ENCODE measurements around the gene TMEM163. TPM values are rescaled to one million over a fixed set of nuclear protein-coding genes. Genes with fewer than 3 reads are reported as not detected.

Gene TMEM163
- total RNA-seq, 1 experiment from 2014 or later, result 4.1 TPM

DNA sequence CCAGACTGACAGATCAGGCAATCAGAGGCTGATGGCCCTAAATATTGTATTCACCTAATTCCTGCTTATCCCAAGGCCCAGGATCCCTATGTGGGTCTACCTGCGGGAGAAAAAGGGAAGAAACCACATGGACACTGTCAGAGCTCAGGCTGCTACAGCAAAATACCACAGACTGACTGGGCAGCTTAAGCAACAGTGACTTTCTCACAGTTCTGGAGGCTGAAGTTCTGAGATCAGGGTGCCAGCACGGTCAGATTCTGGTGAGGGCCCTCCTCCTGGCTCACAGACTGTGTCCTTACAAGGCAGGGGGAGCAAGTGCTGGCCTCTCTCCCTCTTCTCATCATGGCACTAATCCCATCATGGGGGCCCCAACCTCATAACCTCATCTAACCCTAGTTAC, 181.7 kb downstream of the TMEM163 start:
- Mint-ChIP-seq H3K27me3 (ENCODE audit: insufficient read depth, unreplicated experiment) (no peaks in the 10 kb centered on the region), H3K36me3 (ENCODE audit: insufficient read depth, unreplicated experiment) (no peaks in the 10 kb centered on the region), H3K9me3 (ENCODE audit: unreplicated experiment) (no peaks in the 10 kb centered on the region), H3K4me1 (ENCODE audit: low read depth, unreplicated experiment) (no peaks in the 10 kb centered on the region), H3K4me3 (ENCODE audit: unreplicated experiment) (no peak overlapping the region), H3K27ac (ENCODE audit: unreplicated experiment) (no peak overlapping the region)
- ChIA-PET POLR2A (no interaction called here), CTCF (no interaction called here)
- Histone ChIP-seq H3K27me3 (replicated peaks; ENCODE audit: control insufficient read depth, insufficient read depth, low read length) (no peaks in the 10 kb centered on the region), H3K36me3 (ENCODE audit: control insufficient read depth, insufficient read depth, low read length) (no peaks in the 10 kb centered on the region), H3K4me1 (no peaks in the 10 kb centered on the region), H3K9me3 (no peaks in the 10 kb centered on the region), H3K4me3 (ENCODE audit: low read depth, low read length) (no peak overlapping the region)
- DNase-seq, result no peak
- no TSS peak for BruUV-seq (replicated peaks)
- intact Hi-C loops (cut with micrococcal nuclease; ENCODE audit: unreplicated experiment), result no loop called here
- TF ChIP-seq, protein P1, sequence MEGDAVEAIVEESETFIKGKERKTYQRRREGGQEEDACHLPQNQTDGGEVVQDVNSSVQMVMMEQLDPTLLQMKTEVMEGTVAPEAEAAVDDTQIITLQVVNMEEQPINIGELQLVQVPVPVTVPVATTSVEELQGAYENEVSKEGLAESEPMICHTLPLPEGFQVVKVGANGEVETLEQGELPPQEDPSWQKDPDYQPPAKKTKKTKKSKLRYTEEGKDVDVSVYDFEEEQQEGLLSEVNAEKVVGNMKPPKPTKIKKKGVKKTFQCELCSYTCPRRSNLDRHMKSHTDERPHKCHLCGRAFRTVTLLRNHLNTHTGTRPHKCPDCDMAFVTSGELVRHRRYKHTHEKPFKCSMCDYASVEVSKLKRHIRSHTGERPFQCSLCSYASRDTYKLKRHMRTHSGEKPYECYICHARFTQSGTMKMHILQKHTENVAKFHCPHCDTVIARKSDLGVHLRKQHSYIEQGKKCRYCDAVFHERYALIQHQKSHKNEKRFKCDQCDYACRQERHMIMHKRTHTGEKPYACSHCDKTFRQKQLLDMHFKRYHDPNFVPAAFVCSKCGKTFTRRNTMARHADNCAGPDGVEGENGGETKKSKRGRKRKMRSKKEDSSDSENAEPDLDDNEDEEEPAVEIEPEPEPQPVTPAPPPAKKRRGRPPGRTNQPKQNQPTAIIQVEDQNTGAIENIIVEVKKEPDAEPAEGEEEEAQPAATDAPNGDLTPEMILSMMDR (IDR thresholded peaks at IDR 0.05; ENCODE audit: insufficient read depth in 1 of 2, low read depth in 1 of 2, low read length in 1 of 2, severe bottlenecking in 1 of 2, unreplicated experiment in 1 of 2), result no peak

DNA sequence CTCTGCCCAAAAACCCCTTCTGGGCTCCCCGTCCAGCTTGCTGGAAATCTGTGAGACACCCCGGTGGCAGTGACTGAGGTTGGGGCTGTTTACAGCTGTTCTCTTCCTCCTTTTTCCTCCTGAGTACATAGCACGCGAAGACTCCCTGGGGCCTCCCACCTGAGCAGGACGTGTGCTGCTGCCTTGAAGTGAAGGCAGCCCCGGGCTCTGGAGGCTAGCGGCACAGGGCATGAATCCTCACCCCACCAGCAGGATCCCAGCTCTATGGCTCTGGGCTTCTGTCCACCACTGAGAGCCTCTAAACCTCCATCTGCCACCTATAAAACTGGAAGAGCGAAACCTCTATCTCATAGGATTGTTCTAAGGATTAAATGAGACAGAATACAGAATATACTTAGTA, 182.5 kb downstream of the TMEM163 start:
- ChIA-PET POLR2A (no interaction called here), CTCF (no interaction called here)
- no peaks in the 10 kb centered on the region for H3K9me3 Mint-ChIP-seq (ENCODE audit: unreplicated experiment)
- TF ChIP-seq, protein P1 (IDR thresholded peaks at IDR 0.05; ENCODE audit: insufficient read depth in 1 of 2, low read depth in 1 of 2, low read length in 1 of 2, severe bottlenecking in 1 of 2, unreplicated experiment in 1 of 2), result no peak
- intact Hi-C loops (cut with micrococcal nuclease; ENCODE audit: unreplicated experiment), result no loop called here
- no peaks in the 10 kb centered on the region for H3K4me1 ChIP-seq
- no peaks in the 10 kb centered on the region for H3K36me3 ChIP-seq (ENCODE audit: control insufficient read depth, insufficient read depth, low read length)
- no peaks in the 10 kb centered on the region for H3K36me3 Mint-ChIP-seq (ENCODE audit: insufficient read depth, unreplicated experiment)
- no peaks in the 10 kb centered on the region for H3K4me1 Mint-ChIP-seq (ENCODE audit: low read depth, unreplicated experiment)
- no peak overlapping the region for H3K27ac Mint-ChIP-seq (ENCODE audit: unreplicated experiment)
- no peak for DNase-seq
- no peaks in the 10 kb centered on the region for H3K9me3 ChIP-seq
- H3K27me3 ChIP-seq (replicated peaks; ENCODE audit: control insufficient read depth, insufficient read depth, low read length), result no peaks in the 10 kb centered on the region
- BruUV-seq (replicated peaks), result no TSS peak
- H3K4me3 ChIP-seq (ENCODE audit: low read depth, low read length), result no peak overlapping the region
- H3K4me3 Mint-ChIP-seq (ENCODE audit: unreplicated experiment), result no peak overlapping the region
- no peaks in the 10 kb centered on the region for H3K27me3 Mint-ChIP-seq (ENCODE audit: insufficient read depth, unreplicated experiment)

DNA sequence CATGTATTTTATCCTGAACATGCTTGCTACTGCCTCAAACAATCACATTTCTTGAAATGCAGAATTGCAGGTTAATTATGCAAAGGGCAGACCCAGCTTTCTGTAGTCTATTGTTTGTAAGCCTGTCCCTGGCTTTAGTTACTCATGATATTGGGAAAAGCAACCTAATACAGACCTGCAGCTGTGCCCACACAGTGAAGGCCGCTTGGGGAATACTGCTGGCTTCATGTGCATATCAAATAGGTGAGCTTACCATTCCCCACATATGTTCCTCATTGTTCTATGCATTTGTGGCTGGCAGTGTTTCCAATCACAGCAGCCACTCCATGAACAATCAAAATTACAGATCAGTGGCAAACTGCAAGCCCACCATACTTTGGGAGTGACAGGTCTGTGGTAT, 186.3 kb downstream of the TMEM163 start:
- DNase-seq, result no peak
- H3K4me3 ChIP-seq (ENCODE audit: low read depth, low read length), result no peak overlapping the region
- CTCF ChIA-PET, result no interaction called here
- no peaks in the 10 kb centered on the region for H3K9me3 ChIP-seq
- no TSS peak for BruUV-seq (replicated peaks)
- intact Hi-C loops (cut with micrococcal nuclease; ENCODE audit: unreplicated experiment), result no loop called here
- H3K36me3 ChIP-seq (ENCODE audit: control insufficient read depth, insufficient read depth, low read length), result no peaks in the 10 kb centered on the region
- H3K4me1 Mint-ChIP-seq (ENCODE audit: low read depth, unreplicated experiment), result no peaks in the 10 kb centered on the region
- TF ChIP-seq, protein P1 (IDR thresholded peaks at IDR 0.05; ENCODE audit: insufficient read depth in 1 of 2, low read depth in 1 of 2, low read length in 1 of 2, severe bottlenecking in 1 of 2, unreplicated experiment in 1 of 2), result no peak
- H3K9me3 Mint-ChIP-seq (ENCODE audit: unreplicated experiment), result no peaks in the 10 kb centered on the region
- no peaks in the 10 kb centered on the region for H3K27me3 ChIP-seq (replicated peaks; ENCODE audit: control insufficient read depth, insufficient read depth, low read length)
- H3K36me3 Mint-ChIP-seq (ENCODE audit: insufficient read depth, unreplicated experiment), result no peaks in the 10 kb centered on the region
- no peak overlapping the region for H3K4me3 Mint-ChIP-seq (ENCODE audit: unreplicated experiment)
- H3K27ac Mint-ChIP-seq (ENCODE audit: unreplicated experiment), result no peak overlapping the region
- no peaks in the 10 kb centered on the region for H3K4me1 ChIP-seq
- POLR2A ChIA-PET, result no interaction called here
- no peaks in the 10 kb centered on the region for H3K27me3 Mint-ChIP-seq (ENCODE audit: insufficient read depth, unreplicated experiment)

Measured in Caco-2 (cell line).